Measurements from ENCODE around the gene UIMC1.

The UIMC1 gene

DNA sequence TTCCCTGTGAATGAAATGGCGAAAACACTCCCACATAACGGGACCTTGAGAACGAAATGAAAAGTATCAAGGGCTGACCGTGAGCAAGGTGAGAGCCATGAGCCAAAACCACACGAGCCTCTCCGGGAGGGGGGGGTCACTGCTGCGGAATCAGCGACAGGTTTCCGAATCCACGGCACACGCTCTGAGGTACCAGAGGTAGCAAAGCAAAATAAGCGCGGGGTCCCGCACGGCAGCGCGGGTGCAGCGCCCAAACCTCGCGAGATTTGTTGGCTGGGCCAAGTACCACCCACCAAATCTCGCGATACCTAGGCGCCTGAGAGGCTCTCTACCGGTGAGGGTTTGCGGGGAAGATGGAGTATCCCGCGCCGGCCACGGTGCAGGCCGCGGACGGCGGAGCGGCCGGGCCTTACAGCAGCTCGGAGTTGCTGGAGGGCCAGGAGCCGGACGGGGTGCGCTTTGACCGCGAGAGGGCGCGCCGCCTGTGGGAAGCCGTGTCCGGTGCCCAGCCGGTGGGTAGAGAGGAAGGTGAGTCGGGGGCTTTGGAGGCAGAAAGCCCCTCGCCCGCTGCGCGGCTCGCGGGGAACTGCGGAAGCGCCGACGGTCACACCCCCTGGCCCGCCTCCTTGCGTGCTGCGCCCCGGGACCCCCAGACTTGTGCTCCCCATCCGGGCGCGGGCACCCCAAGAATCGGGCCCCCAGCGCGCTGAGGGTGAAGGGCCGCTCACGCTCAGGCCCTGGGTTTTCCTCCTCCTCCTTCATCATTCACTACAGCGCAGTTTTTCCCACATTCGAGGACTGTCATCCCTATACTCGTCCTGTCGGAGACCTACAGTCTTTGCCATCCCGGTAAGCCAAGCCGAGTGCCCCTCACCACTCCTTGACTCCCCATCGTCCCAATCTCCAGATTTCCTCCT is 16.1 kb upstream of the UIMC1 start, which contains the start of gene ZNF346 (continued):
- TF ChIP-seq ZNF121 (tag by site-specific recombination; IDR thresholded peaks at IDR 0.05): no peak
- no peak for TF ChIP-seq GLI2 (tag by site-specific recombination; IDR thresholded peaks at IDR 0.05; ENCODE audit: borderline replicate concordance, low read depth)
- TF ChIP-seq ZNF266 (tag by site-specific recombination; IDR thresholded peaks at IDR 0.05; ENCODE audit: low read depth): no peak
- no peak for TF ChIP-seq ZNF785 (tag by site-specific recombination; IDR thresholded peaks at IDR 0.05)
- no peak for TF ChIP-seq ZNF510 (tag by site-specific recombination; IDR thresholded peaks at IDR 0.05; ENCODE audit: insufficient replicate concordance)
- peak; percentile 58; the same call in 1 of the 2 replicates for TF ChIP-seq ZSCAN30 (tag by site-specific recombination; IDR thresholded peaks at IDR 0.05)
- TF ChIP-seq REPIN1 (tag by site-specific recombination; IDR thresholded peaks at IDR 0.05; ENCODE audit: low read depth): no peak
- no peak for TF ChIP-seq ZBTB17 (tag by site-specific recombination; IDR thresholded peaks at IDR 0.05)
- no peak for TF ChIP-seq ZNF639 (tag by site-specific recombination; IDR thresholded peaks at IDR 0.05)
- TF ChIP-seq, protein P1, sequence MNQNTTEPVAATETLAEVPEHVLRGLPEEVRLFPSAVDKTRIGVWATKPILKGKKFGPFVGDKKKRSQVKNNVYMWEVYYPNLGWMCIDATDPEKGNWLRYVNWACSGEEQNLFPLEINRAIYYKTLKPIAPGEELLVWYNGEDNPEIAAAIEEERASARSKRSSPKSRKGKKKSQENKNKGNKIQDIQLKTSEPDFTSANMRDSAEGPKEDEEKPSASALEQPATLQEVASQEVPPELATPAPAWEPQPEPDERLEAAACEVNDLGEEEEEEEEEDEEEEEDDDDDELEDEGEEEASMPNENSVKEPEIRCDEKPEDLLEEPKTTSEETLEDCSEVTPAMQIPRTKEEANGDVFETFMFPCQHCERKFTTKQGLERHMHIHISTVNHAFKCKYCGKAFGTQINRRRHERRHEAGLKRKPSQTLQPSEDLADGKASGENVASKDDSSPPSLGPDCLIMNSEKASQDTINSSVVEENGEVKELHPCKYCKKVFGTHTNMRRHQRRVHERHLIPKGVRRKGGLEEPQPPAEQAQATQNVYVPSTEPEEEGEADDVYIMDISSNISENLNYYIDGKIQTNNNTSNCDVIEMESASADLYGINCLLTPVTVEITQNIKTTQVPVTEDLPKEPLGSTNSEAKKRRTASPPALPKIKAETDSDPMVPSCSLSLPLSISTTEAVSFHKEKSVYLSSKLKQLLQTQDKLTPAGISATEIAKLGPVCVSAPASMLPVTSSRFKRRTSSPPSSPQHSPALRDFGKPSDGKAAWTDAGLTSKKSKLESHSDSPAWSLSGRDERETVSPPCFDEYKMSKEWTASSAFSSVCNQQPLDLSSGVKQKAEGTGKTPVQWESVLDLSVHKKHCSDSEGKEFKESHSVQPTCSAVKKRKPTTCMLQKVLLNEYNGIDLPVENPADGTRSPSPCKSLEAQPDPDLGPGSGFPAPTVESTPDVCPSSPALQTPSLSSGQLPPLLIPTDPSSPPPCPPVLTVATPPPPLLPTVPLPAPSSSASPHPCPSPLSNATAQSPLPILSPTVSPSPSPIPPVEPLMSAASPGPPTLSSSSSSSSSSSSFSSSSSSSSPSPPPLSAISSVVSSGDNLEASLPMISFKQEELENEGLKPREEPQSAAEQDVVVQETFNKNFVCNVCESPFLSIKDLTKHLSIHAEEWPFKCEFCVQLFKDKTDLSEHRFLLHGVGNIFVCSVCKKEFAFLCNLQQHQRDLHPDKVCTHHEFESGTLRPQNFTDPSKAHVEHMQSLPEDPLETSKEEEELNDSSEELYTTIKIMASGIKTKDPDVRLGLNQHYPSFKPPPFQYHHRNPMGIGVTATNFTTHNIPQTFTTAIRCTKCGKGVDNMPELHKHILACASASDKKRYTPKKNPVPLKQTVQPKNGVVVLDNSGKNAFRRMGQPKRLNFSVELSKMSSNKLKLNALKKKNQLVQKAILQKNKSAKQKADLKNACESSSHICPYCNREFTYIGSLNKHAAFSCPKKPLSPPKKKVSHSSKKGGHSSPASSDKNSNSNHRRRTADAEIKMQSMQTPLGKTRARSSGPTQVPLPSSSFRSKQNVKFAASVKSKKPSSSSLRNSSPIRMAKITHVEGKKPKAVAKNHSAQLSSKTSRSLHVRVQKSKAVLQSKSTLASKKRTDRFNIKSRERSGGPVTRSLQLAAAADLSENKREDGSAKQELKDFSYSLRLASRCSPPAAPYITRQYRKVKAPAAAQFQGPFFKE (tag by site-specific recombination; IDR thresholded peaks at IDR 0.05; ENCODE audit: borderline replicate concordance): no peak
- TF ChIP-seq HOXC10 (CRISPR knock-in tag; IDR thresholded peaks at IDR 0.05): no peak
- TF ChIP-seq PRDM1 (tag by site-specific recombination; IDR thresholded peaks at IDR 0.05): no peak
- TF ChIP-seq SP3 (tag by site-specific recombination; IDR thresholded peaks at IDR 0.05): 0 out of 2 replicates have a peak, but pooled peaks have one; percentile 33
- no peak for TF ChIP-seq IKZF3 (tag by site-specific recombination; IDR thresholded peaks at IDR 0.05)
- TF ChIP-seq ZSCAN16 (tag by site-specific recombination; IDR thresholded peaks at IDR 0.05): no peak
- TF ChIP-seq SCRT1 (tag by site-specific recombination; IDR thresholded peaks at IDR 0.05; ENCODE audit: borderline replicate concordance): 0 out of 2 replicates have a peak, but pooled peaks have one; percentile 14
- TF ChIP-seq ZNF701 (tag by site-specific recombination; IDR thresholded peaks at IDR 0.05): no peak
- no peak for TF ChIP-seq GFI1B (tag by site-specific recombination; IDR thresholded peaks at IDR 0.05)
- 0 out of 2 replicates have a peak, but pooled peaks have one; percentile 54 for TF ChIP-seq OVOL3 (tag by site-specific recombination; IDR thresholded peaks at IDR 0.05)
- TF ChIP-seq ZNF513 (tag by site-specific recombination; IDR thresholded peaks at IDR 0.05): no peak
- no peak for TF ChIP-seq ZNF791 (tag by site-specific recombination; IDR thresholded peaks at IDR 0.05)
- TF ChIP-seq ZNF548 (tag by site-specific recombination; IDR thresholded peaks at IDR 0.05): no peak
- TF ChIP-seq ZNF692 (tag by site-specific recombination; IDR thresholded peaks at IDR 0.05): peak; percentile 47; the same call in 1 of the 2 replicates
- TF ChIP-seq, protein P2, sequence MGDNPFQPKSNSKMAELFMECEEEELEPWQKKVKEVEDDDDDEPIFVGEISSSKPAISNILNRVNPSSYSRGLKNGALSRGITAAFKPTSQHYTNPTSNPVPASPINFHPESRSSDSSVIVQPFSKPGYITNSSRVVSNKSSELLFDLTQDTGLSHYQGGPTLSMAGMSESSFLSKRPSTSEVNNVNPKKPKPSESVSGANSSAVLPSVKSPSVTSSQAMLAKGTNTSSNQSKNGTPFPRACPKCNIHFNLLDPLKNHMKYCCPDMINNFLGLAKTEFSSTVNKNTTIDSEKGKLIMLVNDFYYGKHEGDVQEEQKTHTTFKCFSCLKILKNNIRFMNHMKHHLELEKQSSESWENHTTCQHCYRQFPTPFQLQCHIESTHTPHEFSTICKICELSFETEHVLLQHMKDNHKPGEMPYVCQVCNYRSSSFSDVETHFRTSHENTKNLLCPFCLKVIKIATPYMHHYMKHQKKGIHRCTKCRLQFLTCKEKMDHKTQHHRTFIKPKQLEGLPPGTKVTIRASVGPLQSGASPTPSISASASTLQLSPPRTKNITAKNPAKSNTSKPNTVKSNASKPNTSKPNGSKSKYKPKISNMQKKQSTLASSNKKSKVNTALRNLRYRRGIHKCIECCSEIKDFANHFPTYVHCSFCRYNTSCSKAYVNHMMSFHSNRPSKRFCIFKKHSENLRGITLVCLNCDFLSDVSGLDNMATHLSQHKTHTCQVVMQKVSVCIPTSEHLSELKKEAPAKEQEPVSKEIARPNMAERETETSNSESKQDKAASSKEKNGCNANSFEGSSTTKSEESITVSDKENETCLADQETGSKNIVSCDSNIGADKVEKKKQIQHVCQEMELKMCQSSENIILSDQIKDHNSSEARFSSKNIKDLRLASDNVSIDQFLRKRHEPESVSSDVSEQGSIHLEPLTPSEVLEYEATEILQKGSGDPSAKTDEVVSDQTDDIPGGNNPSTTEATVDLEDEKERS (tag by site-specific recombination; IDR thresholded peaks at IDR 0.05): no peak
- TF ChIP-seq ZNF837 (tag by site-specific recombination; IDR thresholded peaks at IDR 0.05): no peak
- no peak for TF ChIP-seq ZFP41 (tag by site-specific recombination; IDR thresholded peaks at IDR 0.05; ENCODE audit: borderline replicate concordance)

Measured in HEK293 (cell line).